Pancreas (tissue), 10 donors: ENCODE data around the gene CCT5. TPM values are rescaled to one million over a fixed set of nuclear protein-coding genes. Genes with fewer than 3 reads are reported as not detected.
"Not testable (repeated sequence)": the region's sequence is repeated elsewhere in the genome, so short reads cannot be mapped to it uniquely, and the experiment has no call there.

ENCODE experiments used
- ATAC-seq, 4 donors: fragments of 200-7000 bp; cut with Tn5 transposase; one replicate each; pipeline versions ENCODE4 v1.8.0 to v1.9.1; 2020; ENCODE audit warnings: mild to moderate bottlenecking in 4 of 4, moderate library complexity in 4 of 4
- DNase-seq, 6 donors: peaks; one replicate each; pipeline ENCODE4 v3.0.0-alpha.2; 2020
- FAIRE-seq: peaks from 2 replicates; lab custom pipeline; 2012; peaks lifted over from hg19 to GRCh38; lab: Jason Lieb, UNC
- H3K27ac ChIP-seq, 4 donors: fragments of 200-600 bp; sonication (generic); 1 replicate in 3 of 4; 2 replicates in 1 of 4; pipeline versions ENCODE4 v1.5.0 to v1.8.0; 2020
- H3K27me3 ChIP-seq, 4 donors: fragments of 200-600 bp; one replicate each; pipeline ENCODE4 v1.8.0; 2021
- H3K36me3 ChIP-seq, 3 donors: fragments of 200-600 bp; sonication (generic) in 1 of 3; one replicate each; pipeline versions ENCODE4 v1.5.0 to v1.8.0; 2020 to 2021
- H3K4me1 ChIP-seq, 3 donors: fragments of 200-600 bp; one replicate each; pipeline ENCODE4 v1.8.0; 2021
- H3K4me3 ChIP-seq, 4 donors: fragments of 200-600 bp; sonication (generic) in 2 of 4; one replicate each; pipeline versions ENCODE4 v1.5.0 to v1.8.0; 2020 to 2021
- H3K9me3 ChIP-seq, 4 donors: fragments of 200-600 bp; one replicate each; pipeline ENCODE4 v1.8.0; 2021
- CTCF ChIP-seq, 4 donors: fragments of 200-600 bp; sonication (generic) in 3 of 4; IDR thresholded peaks; one replicate each; pipeline versions ENCODE4 v1.5.0 to v1.8.0; 2021; ENCODE audit warnings: antibody characterized with exemption in 4 of 4
- WGBS, 2 donors: extraction: QIAGEN DNeasy Blood & Tissue Kit; methylation state at CpG; one replicate each; pipeline ENCODE4 v1.1.7; 2013; 5-methylcytosine and 5-hydroxymethylcytosine counted together
- intact Hi-C, 3 donors: fragments of 100-400 bp; cut with DNase I; formaldehyde crosslinking; loops; one replicate each; pipeline versions ENCODE4 v1.11.1 to v1.14.2; 2022
- polyA plus RNA-seq, 2 donors: library from polyadenylated mRNA; stranded (reverse); fragments of 200-250 nt; gene quantifications; one replicate each; pipeline ENCODE4 v1.2.3, GENCODE V29; 2013
- total RNA-seq, 6 donors: library from RNA; stranded (reverse); fragmentation: NEBNext Ultra II Directional in 4 of 6; extraction: Animal tissue kit (Norgen Biotek cat#: 25700) in 4 of 6; gene quantifications; one replicate each; pipeline versions ENCODE4 v1.2.1 to v1.2.4, GENCODE V29; 2021 to 2023
- donor health status: healthy with polysubstance abuse.
- donor health status: DM: no; HTN: no; CAD: no; lungs with moderate emphysema.
- donor health status: DM: no; HTN: no; CAD: no.
- donor health status: control.
- donor health status: control.
- donor health status: Bipolar disorder and iron deficiency.
- donor health status: DM: yes; HTN: yes; CAD: no.
- donor health status: DM: no; HTN: no; CAD: no.
- donor health status: DM: no; HTN: no; CAD: no.
- donor health status: DM: yes; HTN: yes; CAD: no.

CCT5 gene
- total and polyA plus RNA-seq, 8 donors: 33.7 to 75.6 (median 60.0) TPM

GRCh38 chr5:10310066-10310779 lies 60.1 kb downstream of the CCT5 start:
- Histone ChIP-seq H3K4me3 (no peak overlapping the region), H3K27ac (peak overlapping the region in 2 of 4 donors; percentile 62 to 70), H3K4me1 (peaks cover 7 to 26% (median 13%) of the 10 kb centered on the region in 3 donors), H3K36me3 (no peaks in the 10 kb centered on the region), H3K27me3 (no peaks in the 10 kb centered on the region), H3K9me3 (no peaks in the 10 kb centered on the region)
- intact Hi-C loops: no loop called here
- FAIRE-seq (no peak), DNase-seq (peak; percentile 71 to 81 (median 76)), ATAC-seq (peak; percentile 74 to 83 (median 77))
- 29 to 39% methylated on average over 8 of the region's 8 CpGs for WGBS, 2 donors
- TF ChIP-seq CTCF (IDR thresholded peaks at IDR 0.05): no peak

GRCh38 chr5:10310835-10311570 lies 60.9 kb downstream of the CCT5 start:
- Histone ChIP-seq H3K4me1 (peaks cover 7 to 26% (median 11%) of the 10 kb centered on the region in 3 donors), H3K27ac (peak overlapping the region in 2 of 4 donors; percentile 57 to 70)
- H3K36me3 ChIP-seq, H3K4me3 ChIP-seq, intact Hi-C loops, FAIRE-seq, H3K9me3 ChIP-seq, H3K27me3 ChIP-seq: not testable (repeated sequence)
- 53 to 56% methylated on average over 8 of the region's 8 CpGs for WGBS, 2 donors
- peak in 3 of 6 donors; percentile 36 to 54 (median 47) for DNase-seq
- peak; percentile 5 to 29 (median 8) for ATAC-seq

DNA sequence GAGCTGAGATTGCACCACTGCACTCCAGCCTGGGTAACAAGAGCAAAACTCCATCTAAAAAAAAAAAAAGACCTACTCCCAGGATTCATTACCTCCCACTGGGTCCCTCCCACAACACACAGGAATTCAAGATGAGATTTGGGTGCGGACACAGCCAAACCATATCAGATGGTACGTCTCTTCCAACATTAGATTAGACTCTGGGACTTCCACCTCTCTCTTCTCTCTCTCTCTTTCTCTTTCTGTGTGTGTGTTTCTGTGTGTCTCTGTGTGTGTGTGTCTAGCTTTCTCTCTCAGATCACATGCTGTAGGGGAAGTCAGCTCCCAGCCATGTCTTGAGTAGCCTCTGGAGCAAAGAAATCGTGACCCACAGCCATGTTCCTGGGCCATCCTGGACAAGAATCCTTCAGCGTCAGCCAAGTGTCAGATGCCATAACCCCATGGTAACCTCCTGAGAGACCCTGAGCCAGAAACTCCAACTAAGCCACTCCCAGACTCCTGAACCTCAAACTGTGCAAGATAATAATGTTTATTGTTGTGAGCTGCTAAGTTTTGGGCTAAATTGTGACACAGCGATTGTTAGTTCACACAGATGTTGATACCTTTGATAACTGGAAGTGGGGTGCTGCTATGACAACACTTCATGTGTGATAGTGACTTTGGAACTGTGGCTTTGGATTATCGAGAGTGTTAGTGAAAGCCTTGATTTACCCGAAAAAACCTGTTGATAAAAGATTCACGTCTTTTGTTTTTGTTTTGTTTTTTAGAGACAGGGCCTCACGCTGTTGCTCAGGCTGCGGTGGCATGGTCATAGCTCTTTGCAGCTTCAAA lies 61.7 kb downstream of the CCT5 start:
- ATAC-seq: no peak
- peaks cover 5 to 21% (median 7%) of the 10 kb centered on the region in 3 donors for H3K4me1 ChIP-seq
- 79% methylated on average over 10 of the region's 10 CpGs for WGBS, 2 donors
- H3K36me3 ChIP-seq: no peaks in the 10 kb centered on the region
- FAIRE-seq: no peak
- H3K4me3 ChIP-seq: no peak overlapping the region
- DNase-seq: no peak
- H3K9me3 ChIP-seq: no peaks in the 10 kb centered on the region
- H3K27ac ChIP-seq: peak overlapping the region in 1 of 4 donors; percentile 57
- TF ChIP-seq CTCF (IDR thresholded peaks at IDR 0.05): no peak
- no peaks in the 10 kb centered on the region for H3K27me3 ChIP-seq
- intact Hi-C loops: no loop called here

- no peak for ATAC-seq
- Histone ChIP-seq H3K36me3 (no peaks in the 10 kb centered on the region), H3K4me1 (peaks cover 0 to 8% (median 0%) of the 10 kb centered on the region in 3 donors), H3K9me3 (no peaks in the 10 kb centered on the region), H3K27me3 (no peaks in the 10 kb centered on the region), H3K4me3 (no peak overlapping the region), H3K27ac (no peak overlapping the region)
- intact Hi-C loops: no loop called here
- DNase-seq: no peak
- no peak for TF ChIP-seq CTCF (IDR thresholded peaks at IDR 0.05)
- 90 to 92% methylated on average over 5 of the region's 5 CpGs for WGBS, 2 donors
- FAIRE-seq: no peak
These were observed 65.1 kb downstream of the CCT5 start for GRCh38 chr5:10315201-10315600.

Other genes with a start within 250 kb of the CCT5 start
- gene ATPSCKMT, start 392 bp upstream of the CCT5 start, total RNA-seq: 10 to 100 TPM in 1 of 6 donors, 1 to 10 TPM in 5; 5.7 to 11.8 (median 6.6) TPM
- gene ATPSCKMT, start 392 bp upstream of the CCT5 start, polyA plus RNA-seq: 1 to 10 TPM; 6.2 to 8.0 TPM
- gene CMBL, start 57.6 kb downstream of the CCT5 start, total RNA-seq: 10 to 100 TPM; 10.8 to 20.3 (median 11.7) TPM
- 10 to 100 TPM in 1 of 2 donors, 1 to 10 TPM in 1; 6.2 to 11.4 TPM for gene CMBL, start 57.6 kb downstream of the CCT5 start, polyA plus RNA-seq
- 100 to 1,000 TPM in 1 of 6 donors, 10 to 100 TPM in 5; 72.4 to 105 (median 83.3) TPM for gene MARCHF6, start 103.4 kb downstream of the CCT5 start, total RNA-seq
- gene MARCHF6, start 103.4 kb downstream of the CCT5 start, polyA plus RNA-seq: 10 to 100 TPM; 68.5 to 88.4 TPM
- 1 to 10 TPM in 2 of 6 donors, under 1 TPM in 4; 0.18 to 1.9 (median 0.60) TPM for gene ROPN1L, start 191.6 kb downstream of the CCT5 start, total RNA-seq
- gene ROPN1L, start 191.6 kb downstream of the CCT5 start, polyA plus RNA-seq: 1 to 10 TPM in 1 of 2 donors, under 1 TPM in 1; 0.46 to 1.6 TPM